Renal pelvis (tissue), 4 donors: ENCODE measurements around the gene SLC6A17. TPM values are rescaled to one million over a fixed set of nuclear protein-coding genes. Genes with fewer than 3 reads are reported as not detected.

Experiments used
- DNase-seq: peaks from one replicate; pipeline ENCODE4 v3.0.0-alpha.2; 2013
- polyA plus RNA-seq, 3 donors: library from polyadenylated mRNA; unstranded; fragments of 120-200 nt; gene quantifications; one replicate each; pipeline ENCODE4 v1.2.1, GENCODE V29; 2013; ENCODE audit not compliant: insufficient read length in 3 of 3

SLC6A17 gene
- polyA plus RNA-seq, 3 donors, result 0.41 to 1.3 (median 0.94) TPM

- no peak for DNase-seq
These were observed 90.3 kb downstream of the SLC6A17 start for GRCh38 chr1:110240476-110241210.

DNA sequence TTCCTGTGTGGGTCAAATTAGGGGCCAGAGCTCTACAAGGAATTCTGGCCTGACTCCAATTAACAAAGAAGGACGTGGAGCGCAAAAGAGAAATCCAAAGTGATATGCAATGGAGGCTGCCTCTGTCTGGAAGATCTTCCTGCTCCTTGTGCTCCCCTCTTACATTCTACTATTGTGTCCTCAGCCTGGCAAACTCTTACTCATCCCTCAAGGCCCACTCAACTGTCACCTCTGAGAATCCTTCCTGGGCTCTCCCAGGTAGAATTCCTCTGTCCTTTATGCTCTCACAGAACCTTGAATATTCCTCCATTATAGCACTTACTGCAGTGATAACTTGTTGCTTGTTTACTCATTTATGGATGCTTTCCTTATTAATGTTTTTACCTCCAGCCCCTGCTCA, 91.2 kb downstream of the SLC6A17 start:
- no peak for DNase-seq

- no peak for DNase-seq
These were observed 91.8 kb downstream of the SLC6A17 start for GRCh38 chr1:110242062-110242461.

DNA sequence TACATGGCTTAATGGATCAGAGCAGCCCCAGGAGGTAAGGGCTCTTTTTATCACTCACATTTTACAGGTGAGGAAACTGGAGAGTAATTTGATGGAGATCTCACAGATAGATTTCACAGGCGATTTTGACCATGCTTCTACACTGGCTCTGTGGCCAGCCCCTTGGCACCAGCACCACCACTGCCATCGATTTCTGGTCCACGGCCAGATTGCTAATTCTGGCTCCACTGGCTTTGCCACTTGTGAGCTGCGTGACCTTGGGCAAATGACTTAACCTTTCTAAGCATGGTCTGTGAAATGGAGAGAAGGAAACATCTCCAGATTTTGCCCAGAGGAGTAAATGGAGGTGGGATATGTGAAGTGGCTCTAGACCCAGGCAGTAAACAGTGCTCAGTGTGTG, 92.4 kb downstream of the SLC6A17 start:
- no peak for DNase-seq

- DNase-seq, result no peak
These were observed 92.9 kb downstream of the SLC6A17 start for GRCh38 chr1:110243146-110243545.

GRCh38 chr1:110243574-110243973, 93.3 kb downstream of the SLC6A17 start:
- DNase-seq, result no peak

GRCh38 chr1:110245876-110246620, 95.8 kb downstream of the SLC6A17 start:
- no peak for DNase-seq

DNA sequence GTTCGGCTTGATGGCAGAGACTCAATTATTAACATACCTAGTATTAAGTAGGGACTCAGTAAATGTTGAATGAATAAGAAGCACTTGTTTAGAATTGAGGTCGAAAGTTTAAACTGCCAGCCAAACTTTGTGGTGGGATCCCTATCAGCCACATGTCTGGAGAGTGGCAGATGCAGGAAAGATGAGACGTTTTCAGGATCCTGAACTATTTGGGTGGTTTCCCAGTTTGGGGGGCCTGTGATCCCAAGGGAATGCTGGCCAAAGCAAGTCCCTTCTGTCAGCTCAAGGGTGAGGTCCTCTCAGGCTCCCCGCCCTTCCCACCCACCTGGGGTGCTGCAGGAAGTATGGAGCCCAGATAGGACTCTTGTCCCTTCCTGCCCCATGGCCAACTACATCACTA, 98.5 kb downstream of the SLC6A17 start:
- DNase-seq, result no peak

GRCh38 chr1:110249256-110249655, 99.0 kb downstream of the SLC6A17 start:
- no peak for DNase-seq

- DNase-seq, result no peak
These were observed 99.7 kb downstream of the SLC6A17 start for GRCh38 chr1:110250008-110250407.

DNA sequence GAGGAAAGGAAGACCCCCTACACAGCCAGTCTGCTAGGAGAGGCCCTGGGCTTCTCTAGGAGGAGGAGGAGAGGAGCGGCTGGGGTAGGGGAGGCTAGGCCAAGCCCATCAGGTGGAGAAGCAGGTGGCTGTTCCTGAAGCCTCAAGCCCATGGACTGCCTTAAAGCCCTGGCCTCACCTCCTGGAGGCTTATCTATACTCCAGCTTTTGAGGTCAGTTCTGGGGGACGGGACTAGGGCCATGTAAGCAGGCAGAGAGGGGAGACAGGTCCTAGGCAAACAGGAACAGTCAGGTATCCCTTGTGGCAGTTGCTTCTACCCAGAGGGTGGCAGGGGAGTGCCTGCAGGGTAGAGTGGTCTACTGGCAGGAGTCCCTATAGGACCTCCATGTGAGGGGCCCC, 100.5 kb downstream of the SLC6A17 start:
- DNase-seq, result no peak

Other genes starting within 250 kb of the SLC6A17 start
- gene CSF1, start 239.6 kb upstream of the SLC6A17 start, polyA plus RNA-seq, result 1 to 10 TPM; 6.9 to 9.4 (median 8.1) TPM
- gene AHCYL1, start 165.7 kb upstream of the SLC6A17 start, polyA plus RNA-seq, result 100 to 1,000 TPM; 103 to 119 (median 108) TPM
- 10 to 100 TPM; 44.3 to 61.9 (median 58.6) TPM for gene STRIP1, start 115.9 kb upstream of the SLC6A17 start, polyA plus RNA-seq
- not detected for gene ALX3, start 79.8 kb upstream of the SLC6A17 start, polyA plus RNA-seq
- not detected for gene UBL4B, start 38.1 kb upstream of the SLC6A17 start, polyA plus RNA-seq
- 1 to 10 TPM; 5.0 to 8.1 (median 7.6) TPM for gene KCNC4, start 59.8 kb downstream of the SLC6A17 start, polyA plus RNA-seq
- gene RBM15, start 188.9 kb downstream of the SLC6A17 start, polyA plus RNA-seq, result 10 to 100 TPM; 10.4 to 16.0 (median 15.7) TPM
- gene SLC16A4, start 240.5 kb downstream of the SLC6A17 start, polyA plus RNA-seq, result 100 to 1,000 TPM in 1 of 3 donors, 10 to 100 TPM in 2; 66.3 to 117 (median 96.8) TPM